HuH-7 (cell line): ENCODE measurements around the gene B4GALT1.
"Not testable (repeated sequence)": the region's sequence is repeated elsewhere in the genome, so short reads cannot be mapped to it uniquely, and the experiment has no call there.

Experiments used
- DNase-seq: peaks from one replicate; pipeline ENCODE4 v3.0.0; 2011; ENCODE audit warnings: low spot score

Gene B4GALT1

GRCh38 chr9:33184963-33185362, 17.8 kb upstream of the B4GALT1 start:
- DNase-seq = no peak

- DNase-seq = no peak
These were observed 15.4 kb upstream of the B4GALT1 start for GRCh38 chr9:33182519-33182918.

- no peak for DNase-seq
These were observed 13.5 kb upstream of the B4GALT1 start for GRCh38 chr9:33180526-33181184.

GRCh38 chr9:33178972-33179697, 12.0 kb upstream of the B4GALT1 start:
- DNase-seq = no peak

GRCh38 chr9:33177639-33178038, 10.5 kb upstream of the B4GALT1 start:
- DNase-seq = no peak

GRCh38 chr9:33177086-33177485, 9.9 kb upstream of the B4GALT1 start:
- no peak for DNase-seq

- no peak for DNase-seq
These were observed 8.7 kb upstream of the B4GALT1 start for GRCh38 chr9:33175649-33176325.

GRCh38 chr9:33172256-33173238, 5.4 kb upstream of the B4GALT1 start:
- DNase-seq = no peak

- DNase-seq = no peak
These were observed 3.6 kb upstream of the B4GALT1 start for GRCh38 chr9:33170464-33171415.

GRCh38 chr9:33168941-33169544, 1.9 kb upstream of the B4GALT1 start:
- DNase-seq = no peak

- DNase-seq = no peak
These were observed 881 bp upstream of the B4GALT1 start for GRCh38 chr9:33167972-33168461.

- no peak for DNase-seq
These were observed 679 bp downstream of the B4GALT1 start for GRCh38 chr9:33166231-33167083.

- DNase-seq = peak; percentile 82
These were observed 1.6 kb downstream of the B4GALT1 start for GRCh38 chr9:33165263-33166151.

GRCh38 chr9:33164921-33165262, 2.2 kb downstream of the B4GALT1 start:
- not testable (repeated sequence) for DNase-seq

GRCh38 chr9:33164138-33164809, 2.9 kb downstream of the B4GALT1 start:
- DNase-seq = no peak

GRCh38 chr9:33163433-33164137, 3.6 kb downstream of the B4GALT1 start:
- no peak for DNase-seq

- DNase-seq = no peak
These were observed 4.3 kb downstream of the B4GALT1 start for GRCh38 chr9:33162721-33163311.
